Fibroblast of lung (primary cell): Measurements from ENCODE around the gene MRPS2. TPM values are rescaled to one million over a fixed set of nuclear protein-coding genes. Genes with fewer than 3 reads are reported as not detected.
A peak's percentile ranks its signal among the peaks of the same experiment; 100 is the strongest.

Experiments
- DNase-seq, 2 donors: peaks; one replicate each; pipeline versions ENCODE4 v3.0.0 to v3.0.0-alpha.2; 2010; ENCODE audit warnings: low read depth in 2 of 2
- H2AFZ ChIP-seq: 2 replicates; pipeline ENCODE4 v1.5.1; 2012; ENCODE audit warnings: low read length, control low read depth, inconsistent platforms
- H3K27ac ChIP-seq: 2 replicates; pipeline ENCODE4 v1.5.1; 2011; ENCODE audit warnings: low read length, control low read depth; ENCODE audit not compliant: insufficient read depth
- H3K27me3 ChIP-seq: 2 replicates; pipeline ENCODE4 v1.5.1; 2011; ENCODE audit warnings: mild to moderate bottlenecking, low read length; ENCODE audit not compliant: control insufficient read depth, insufficient read depth
- H3K36me3 ChIP-seq: 2 replicates; pipeline ENCODE4 v1.5.1; 2011; ENCODE audit warnings: low read length; ENCODE audit not compliant: control insufficient read depth, insufficient read depth
- H3K4me1 ChIP-seq: 2 replicates; pipeline ENCODE4 v1.5.1; 2011; ENCODE audit warnings: low read length; ENCODE audit not compliant: control insufficient read depth, insufficient read depth; ENCODE audit errors: extremely low read depth
- H3K4me2 ChIP-seq: 2 replicates; pipeline ENCODE4 v1.5.1; 2011; ENCODE audit warnings: low read length, control low read depth; ENCODE audit not compliant: insufficient read depth; ENCODE audit errors: extremely low read depth
- H3K4me3 ChIP-seq, 4 experiments: fragments of 200-600 bp in 1 of 4; sonication (generic) in 1 of 4; replicated peaks in 1 of 4; 2 replicates each; pipeline ENCODE4 v1.5.1; 2011 to 2016; ENCODE audit warnings: low read length in 4 of 4, low read depth in 3 of 4, mild to moderate bottlenecking in 3 of 4, control low read depth in 2 of 4, inconsistent platforms in 1 of 4, mixed read lengths in 1 of 4; ENCODE audit not compliant: insufficient read depth in 1 of 4; ENCODE audit errors: control extremely low read depth in 1 of 4
- H3K79me2 ChIP-seq: 2 replicates; pipeline ENCODE4 v1.5.1; 2012; ENCODE audit warnings: mild to moderate bottlenecking, low read length, inconsistent platforms; ENCODE audit not compliant: control insufficient read depth, insufficient read depth
- H3K9ac ChIP-seq: 2 replicates; pipeline ENCODE4 v1.5.1; 2011; ENCODE audit warnings: mild to moderate bottlenecking, low read length, control low read depth; ENCODE audit not compliant: insufficient read depth
- H3K9me3 ChIP-seq: 2 replicates; pipeline ENCODE4 v1.5.1; 2012; ENCODE audit warnings: low read depth, low read length; ENCODE audit not compliant: control insufficient read depth, insufficient read depth
- H4K20me1 ChIP-seq: 2 replicates; pipeline ENCODE4 v1.5.1; 2011; ENCODE audit warnings: low read length; ENCODE audit not compliant: control insufficient read depth, insufficient read depth; ENCODE audit errors: extremely low read depth
- CTCF ChIP-seq, 2 donors: IDR thresholded peaks in 1 of 2; conservative IDR thresholded peaks in 1 of 2; 1 replicate in 1 of 2; 2 replicates in 1 of 2; pipeline ENCODE4 v1.5.1; 2011 to 2012; ENCODE audit warnings: low read length in 2 of 2, control low read depth in 1 of 2, inconsistent platforms in 1 of 2, low read depth in 1 of 2, mild to moderate bottlenecking in 1 of 2
- EZH2 ChIP-seq: IDR thresholded peaks from 2 replicates; pipeline ENCODE4 v1.5.1; 2012; ENCODE audit warnings: low read length, control low read depth, mild to moderate bottlenecking; ENCODE audit errors: missing control alignments
- polyA plus RNA-seq, 2 donors: library from polyadenylated mRNA; depleted of rRNA in 1 of 2; stranded (reverse) in 1 of 2; unstranded in 1 of 2; fragments of >200 nt; gene quantifications; 2 replicates each; pipeline ENCODE4 v1.2.1, GENCODE V29; 2011 to 2012; ENCODE audit warnings: missing spikeins in 1 of 2
- total RNA-seq: library from RNA; depleted of rRNA; stranded (reverse); fragments of >200 nt; gene quantifications from 2 replicates; pipeline ENCODE4 v1.2.1, GENCODE V29; 2014

The MRPS2 gene
- total and polyA plus RNA-seq, 2 donors (not counting 1 experiment from before 2014, with no cell fraction given): 10.4 to 43.6 TPM

- Histone ChIP-seq H3K79me2 (peaks cover 13% of the 10 kb centered on the region), H3K9ac (peak overlapping the region; percentile 90), H2AFZ (no peak overlapping the region), H3K36me3 (peaks cover 17% of the 10 kb centered on the region), H3K27me3 (no peaks in the 10 kb centered on the region), H3K4me3 (peak overlapping the region; percentile 66 to 97 (median 84)), H4K20me1 (no peaks in the 10 kb centered on the region), H3K9me3 (no peaks in the 10 kb centered on the region), H3K4me1 (peaks cover 6% of the 10 kb centered on the region), H3K27ac (peak overlapping the region; percentile 82), H3K4me2 (peak overlapping the region; percentile 81)
- DNase-seq: no peak
- no peak for TF ChIP-seq EZH2
Observed at GRCh38 chr9:135501261-135502167, 1.0 kb downstream of the MRPS2 start.

GRCh38 chr9:135502168-135502872 lies 1.8 kb downstream of the MRPS2 start:
- Histone ChIP-seq H3K9ac (no peak overlapping the region), H2AFZ (no peak overlapping the region), H3K4me3 (peak overlapping the region in 1 of 4 experiments; percentile 84), H3K27ac (no peak overlapping the region), H3K79me2 (peaks cover 13% of the 10 kb centered on the region), H3K36me3 (peaks cover 17% of the 10 kb centered on the region), H4K20me1 (no peaks in the 10 kb centered on the region), H3K4me2 (no peak overlapping the region), H3K9me3 (no peaks in the 10 kb centered on the region), H3K27me3 (no peaks in the 10 kb centered on the region), H3K4me1 (peaks cover 6% of the 10 kb centered on the region)
- DNase-seq: no peak
- TF ChIP-seq EZH2 (no peak), CTCF (conservative IDR thresholded peaks at IDR 0.05 in 1 of 2, IDR thresholded peaks at IDR 0.05 in 1 of 2; ENCODE audit: low read depth in 1 of 2, low read length in 2 of 2) (no peak)

GRCh38 chr9:135502873-135503321 lies 2.4 kb downstream of the MRPS2 start:
- Histone ChIP-seq H3K27me3 (no peaks in the 10 kb centered on the region), H3K27ac (no peak overlapping the region), H3K9ac (no peak overlapping the region), H4K20me1 (no peaks in the 10 kb centered on the region), H3K36me3 (peaks cover 17% of the 10 kb centered on the region), H2AFZ (no peak overlapping the region), H3K4me3 (no peak overlapping the region), H3K79me2 (peaks cover 13% of the 10 kb centered on the region), H3K4me1 (peaks cover 6% of the 10 kb centered on the region), H3K9me3 (no peaks in the 10 kb centered on the region), H3K4me2 (no peak overlapping the region)
- no peak for TF ChIP-seq EZH2
- TF ChIP-seq CTCF (conservative IDR thresholded peaks at IDR 0.05 in 1 of 2, IDR thresholded peaks at IDR 0.05 in 1 of 2; ENCODE audit: low read depth in 1 of 2, low read length in 2 of 2): no peak
- DNase-seq: no peak
